ENCODE results near the gene PRKRIP1.
A peak's percentile ranks its signal among the peaks of the same experiment; 100 is the strongest.
"Not testable (repeated sequence)": the region's sequence is repeated elsewhere in the genome, so short reads cannot be mapped to it uniquely, and the experiment has no call there.

PRKRIP1 gene

DNA sequence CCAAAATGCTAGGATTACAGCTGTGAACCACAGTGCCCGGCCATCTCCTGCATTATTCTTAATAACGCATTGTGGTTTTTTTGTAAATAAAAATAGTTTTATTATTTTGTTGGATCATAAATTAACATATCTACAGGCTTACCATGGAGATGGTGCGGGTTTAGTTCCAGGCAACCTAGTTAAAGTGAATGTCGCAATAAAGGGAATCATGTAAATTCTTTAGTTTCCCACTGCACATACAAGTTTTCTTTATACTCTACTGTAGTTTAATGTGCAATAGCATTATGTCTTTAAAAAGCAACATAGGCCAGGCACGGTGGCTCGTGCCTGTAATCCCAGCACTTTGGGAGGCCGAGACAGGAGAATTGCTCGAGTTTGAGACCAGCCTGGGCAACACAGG, 2.4 kb downstream of the PRKRIP1 start:
- H3K4me3 ChIP-seq (ENCODE audit: low read length): no peak overlapping the region
- TF ChIP-seq, protein P1, sequence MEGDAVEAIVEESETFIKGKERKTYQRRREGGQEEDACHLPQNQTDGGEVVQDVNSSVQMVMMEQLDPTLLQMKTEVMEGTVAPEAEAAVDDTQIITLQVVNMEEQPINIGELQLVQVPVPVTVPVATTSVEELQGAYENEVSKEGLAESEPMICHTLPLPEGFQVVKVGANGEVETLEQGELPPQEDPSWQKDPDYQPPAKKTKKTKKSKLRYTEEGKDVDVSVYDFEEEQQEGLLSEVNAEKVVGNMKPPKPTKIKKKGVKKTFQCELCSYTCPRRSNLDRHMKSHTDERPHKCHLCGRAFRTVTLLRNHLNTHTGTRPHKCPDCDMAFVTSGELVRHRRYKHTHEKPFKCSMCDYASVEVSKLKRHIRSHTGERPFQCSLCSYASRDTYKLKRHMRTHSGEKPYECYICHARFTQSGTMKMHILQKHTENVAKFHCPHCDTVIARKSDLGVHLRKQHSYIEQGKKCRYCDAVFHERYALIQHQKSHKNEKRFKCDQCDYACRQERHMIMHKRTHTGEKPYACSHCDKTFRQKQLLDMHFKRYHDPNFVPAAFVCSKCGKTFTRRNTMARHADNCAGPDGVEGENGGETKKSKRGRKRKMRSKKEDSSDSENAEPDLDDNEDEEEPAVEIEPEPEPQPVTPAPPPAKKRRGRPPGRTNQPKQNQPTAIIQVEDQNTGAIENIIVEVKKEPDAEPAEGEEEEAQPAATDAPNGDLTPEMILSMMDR (IDR thresholded peaks at IDR 0.05; ENCODE audit: insufficient read depth, low read depth, low read length, missing control alignments): no peak
- DNase-seq (ENCODE audit: low read depth): no peak

DNA sequence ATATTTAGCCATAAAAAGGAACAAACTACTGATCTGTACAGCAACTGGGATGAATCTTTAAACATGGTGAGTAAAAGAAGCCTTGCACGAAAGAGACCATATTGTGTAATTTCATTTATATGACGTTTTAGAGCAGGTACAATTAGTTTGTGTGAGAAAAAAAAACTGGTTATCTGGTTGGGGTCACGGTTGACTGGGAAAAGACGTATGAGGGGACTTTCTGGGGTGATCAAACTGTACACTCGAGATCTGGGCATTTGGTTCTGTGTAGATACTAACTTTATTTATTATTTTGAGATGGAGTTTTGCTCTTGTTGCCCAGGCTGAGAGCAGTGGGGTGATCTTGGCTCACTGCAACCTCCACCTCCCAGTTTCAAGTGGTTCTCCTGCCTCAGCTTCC, 4.2 kb downstream of the PRKRIP1 start:
- TF ChIP-seq, protein P1 (IDR thresholded peaks at IDR 0.05; ENCODE audit: insufficient read depth, low read depth, low read length, missing control alignments): no peak
- DNase-seq (ENCODE audit: low read depth): no peak
- H3K4me3 ChIP-seq (ENCODE audit: low read length): no peak overlapping the region

DNA sequence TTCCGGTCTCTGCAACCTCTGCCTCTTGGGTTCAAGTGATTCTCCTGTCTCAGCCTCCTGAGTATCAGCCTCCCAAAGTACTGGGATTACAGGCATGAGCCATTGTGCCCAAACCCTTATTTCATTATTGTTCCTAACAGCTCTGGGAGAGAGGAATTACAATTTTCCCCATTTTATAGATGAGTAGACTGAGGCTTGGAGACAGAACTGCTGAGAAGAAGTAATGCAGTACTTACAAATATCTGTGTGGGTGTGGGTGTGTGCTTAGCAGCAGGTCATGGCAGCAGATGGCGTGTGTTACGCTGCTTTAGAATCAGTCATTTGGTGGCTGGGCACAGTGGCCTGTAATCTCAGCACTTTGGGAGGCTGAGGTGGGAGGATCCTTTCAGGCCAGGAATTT, 7.4 kb downstream of the PRKRIP1 start:
- no peak overlapping the region for H3K4me3 ChIP-seq (ENCODE audit: low read length)
- no peak for DNase-seq (ENCODE audit: low read depth)
- TF ChIP-seq, protein P1 (IDR thresholded peaks at IDR 0.05; ENCODE audit: insufficient read depth, low read depth, low read length, missing control alignments): no peak

DNA sequence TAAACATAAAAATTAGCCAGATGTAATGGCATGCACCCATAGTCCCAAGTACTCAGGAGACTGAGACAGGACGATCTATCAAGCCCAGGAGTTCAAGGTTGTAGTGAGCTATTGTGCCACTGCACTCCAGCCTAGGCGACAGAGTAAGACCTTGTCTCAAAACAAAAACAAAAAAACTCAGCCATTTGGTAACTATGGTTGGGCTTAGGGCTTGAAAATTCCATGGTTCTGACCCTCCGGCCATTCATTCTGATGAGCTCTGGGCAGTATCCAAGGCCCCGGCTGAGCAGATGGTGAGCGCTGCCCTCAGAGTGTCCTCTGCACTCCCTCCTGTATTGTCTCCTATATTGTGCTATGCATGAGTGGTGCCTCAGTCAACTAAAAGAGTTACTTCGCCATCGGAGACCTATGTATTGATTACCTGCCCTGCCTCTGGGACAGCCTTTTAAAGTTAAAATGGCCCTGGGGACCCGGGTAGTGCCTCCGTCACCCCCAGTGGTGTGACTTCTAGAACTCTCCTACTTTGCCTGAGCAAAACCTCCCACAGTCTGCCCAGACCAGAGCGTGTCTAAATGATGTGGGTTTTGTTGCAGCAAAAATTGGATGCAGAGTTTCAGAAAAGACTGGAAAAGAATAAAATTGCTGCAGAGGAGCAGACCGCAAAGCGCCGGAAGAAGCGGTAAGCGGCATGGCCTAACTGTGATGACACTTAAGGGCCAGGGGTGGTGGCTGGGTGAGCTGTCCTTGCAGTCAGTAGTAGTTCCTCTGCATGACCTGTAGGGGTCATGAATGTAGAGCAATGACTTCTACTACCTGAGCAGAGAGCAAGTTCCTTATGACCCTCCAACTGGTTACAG, 8.1 kb downstream of the PRKRIP1 start:
- peak; percentile 68 for DNase-seq (ENCODE audit: low read depth)
- TF ChIP-seq, protein P1 (IDR thresholded peaks at IDR 0.05; ENCODE audit: insufficient read depth, low read depth, low read length, missing control alignments): peak; percentile 76

DNA sequence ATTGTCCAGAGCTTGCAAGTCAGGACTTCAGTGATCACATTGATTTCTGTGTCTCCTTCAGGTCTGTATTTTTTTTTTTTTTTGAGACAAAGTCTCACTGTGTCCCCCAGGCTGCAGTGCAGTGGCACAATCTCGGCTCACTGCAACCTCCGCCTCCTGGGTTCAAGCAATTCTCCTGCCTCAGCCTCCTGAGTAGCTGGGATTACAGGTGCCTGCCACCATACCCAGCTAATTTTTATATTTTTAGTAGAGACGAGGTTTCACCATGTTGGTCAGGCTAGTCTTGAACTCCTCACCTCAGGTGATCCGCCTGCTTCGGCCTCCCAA, 8.7 kb downstream of the PRKRIP1 start:
- DNase-seq (ENCODE audit: low read depth): not testable (repeated sequence)

More for the DNA sequence above, 8.1 kb downstream of the PRKRIP1 start:
- no peak overlapping the region for H3K4me3 ChIP-seq (ENCODE audit: low read length)

DNA sequence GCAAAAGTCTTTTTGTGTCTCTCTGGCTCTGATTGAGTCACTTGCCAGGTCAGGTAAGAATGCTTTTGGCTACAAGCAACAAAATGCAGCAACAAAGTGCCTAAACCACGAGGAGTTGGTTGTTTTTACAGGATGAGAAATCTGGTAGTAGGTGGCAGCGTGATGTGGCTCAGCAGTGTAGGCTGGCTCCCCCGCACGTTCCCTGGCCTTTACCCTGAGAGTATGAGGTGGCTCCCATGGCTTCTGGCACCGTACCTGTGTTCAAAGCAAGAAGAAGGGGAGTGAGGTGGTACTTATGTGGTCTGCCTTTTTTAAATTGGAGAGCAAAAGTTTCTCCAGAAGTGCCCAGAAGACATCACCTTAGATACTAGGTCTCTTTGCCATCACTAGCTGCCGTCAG, 11.7 kb downstream of the PRKRIP1 start:
- no peak overlapping the region for H3K4me3 ChIP-seq (ENCODE audit: low read length)
- DNase-seq (ENCODE audit: low read depth): no peak
- TF ChIP-seq, protein P1 (IDR thresholded peaks at IDR 0.05; ENCODE audit: insufficient read depth, low read depth, low read length, missing control alignments): no peak

More for the DNA sequence above, 8.7 kb downstream of the PRKRIP1 start:
- H3K4me3 ChIP-seq (ENCODE audit: low read length): not testable (repeated sequence)

DNA sequence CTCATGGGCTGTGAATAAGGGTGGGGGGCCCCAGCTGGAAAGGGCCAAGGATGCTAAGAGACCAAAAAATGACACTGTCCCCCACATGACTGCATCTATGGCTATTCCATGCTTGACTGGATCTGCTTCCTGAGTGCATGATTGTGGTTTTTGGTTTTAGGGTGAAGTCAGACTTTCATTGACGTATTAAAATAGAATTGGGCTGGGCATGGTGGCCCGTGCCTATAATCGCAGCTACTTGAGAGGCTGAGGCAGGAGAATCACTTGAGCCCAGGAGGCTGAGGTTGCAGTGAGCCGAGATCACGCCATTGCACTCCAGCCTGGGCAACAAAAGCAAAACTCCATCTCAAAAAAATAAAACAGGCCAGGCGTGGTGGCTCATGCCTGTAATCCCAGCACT, 12.4 kb downstream of the PRKRIP1 start:
- H3K4me3 ChIP-seq (ENCODE audit: low read length); DNase-seq (ENCODE audit: low read depth): not testable (repeated sequence)

DNA sequence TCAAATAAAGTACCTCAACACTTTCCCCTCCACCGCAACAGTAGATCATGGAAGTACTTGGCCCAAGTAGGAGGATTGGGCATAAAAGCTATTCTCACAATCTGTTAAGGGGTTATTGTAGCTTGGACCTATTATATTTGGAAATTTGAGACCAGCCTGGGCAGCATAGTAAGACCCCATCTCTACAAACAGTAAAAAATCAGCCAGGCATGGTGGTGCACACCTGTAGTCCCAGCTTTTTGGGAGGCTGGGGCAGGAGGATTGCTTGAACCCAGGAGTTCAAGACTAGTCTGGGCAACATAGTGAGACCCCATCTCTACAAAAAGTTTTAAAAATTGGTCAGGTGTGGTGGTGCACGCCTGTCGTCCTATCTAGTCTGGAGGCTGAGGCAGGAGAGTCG, 13.2 kb downstream of the PRKRIP1 start:
- no peak overlapping the region for H3K4me3 ChIP-seq (ENCODE audit: low read length)
- TF ChIP-seq, protein P1 (IDR thresholded peaks at IDR 0.05; ENCODE audit: insufficient read depth, low read depth, low read length, missing control alignments): no peak
- no peak for DNase-seq (ENCODE audit: low read depth)

All from epithelial cell of esophagus (primary cell).